GM18868 (cell line): ENCODE measurements around the gene FBXO27.
"Not testable (repeated sequence)": the region's sequence is repeated elsewhere in the genome, so short reads cannot be mapped to it uniquely, and the experiment has no call there.

Source experiments
- ATAC-seq: cut with Tn5 transposase; IDR thresholded peaks from one replicate; pipeline ENCODE4 v1.9.1; 2021; ENCODE audit warnings: mild to moderate bottlenecking, moderate library complexity; ENCODE audit not compliant: unreplicated experiment

FBXO27 gene

GRCh38 chr19:39032063-39032918, at the start of gene FBXO27:
Gene FBXO27 (minus strand): TSS chr19:39032549. CDS start chr19:39032227, 322 bp downstream.
- no peak for ATAC-seq

GRCh38 chr19:39080431-39080830, 48.1 kb upstream of the FBXO27 start:
- no peak for ATAC-seq

GRCh38 chr19:39078436-39079200, 46.3 kb upstream of the FBXO27 start:
- no peak for ATAC-seq

GRCh38 chr19:39077323-39077722, 45.0 kb upstream of the FBXO27 start:
- ATAC-seq = no peak

- no peak for ATAC-seq
Observed at GRCh38 chr19:39074942-39075341, 42.6 kb upstream of the FBXO27 start.

GRCh38 chr19:39074205-39074692, 41.9 kb upstream of the FBXO27 start:
- ATAC-seq = no peak

GRCh38 chr19:39070888-39071287, 38.5 kb upstream of the FBXO27 start:
- ATAC-seq = no peak

- ATAC-seq = not testable (repeated sequence)
Observed at GRCh38 chr19:39068259-39068658, 35.9 kb upstream of the FBXO27 start.

GRCh38 chr19:39067104-39067503, 34.8 kb upstream of the FBXO27 start:
- no peak for ATAC-seq

GRCh38 chr19:39065928-39066327, 33.6 kb upstream of the FBXO27 start:
- ATAC-seq = no peak

GRCh38 chr19:39064405-39064804, 32.1 kb upstream of the FBXO27 start:
- no peak for ATAC-seq

- no peak for ATAC-seq
Observed at GRCh38 chr19:39060171-39060570, 27.8 kb upstream of the FBXO27 start.

- no peak for ATAC-seq
Observed at GRCh38 chr19:39059302-39059701, 27.0 kb upstream of the FBXO27 start.

- ATAC-seq = no peak
Observed at GRCh38 chr19:39057615-39058014, 25.3 kb upstream of the FBXO27 start.

GRCh38 chr19:39054091-39054470, 21.7 kb upstream of the FBXO27 start:
- ATAC-seq = no peak

GRCh38 chr19:39053276-39054090, 21.1 kb upstream of the FBXO27 start:
- no peak for ATAC-seq

GRCh38 chr19:39052846-39053245, 20.5 kb upstream of the FBXO27 start:
- no peak for ATAC-seq

- no peak for ATAC-seq
Observed at GRCh38 chr19:39052243-39052746, 19.9 kb upstream of the FBXO27 start.

- no peak for ATAC-seq
Observed at GRCh38 chr19:39047073-39047472, 14.7 kb upstream of the FBXO27 start.

- ATAC-seq = no peak
Observed at GRCh38 chr19:39046037-39046821, 13.9 kb upstream of the FBXO27 start.
